ENCODE data around the gene JMY. TPM values are rescaled to one million over a fixed set of nuclear protein-coding genes. Genes with fewer than 3 reads are reported as not detected.

The JMY gene
- total and polyA plus RNA-seq, 2 of the 8 experiments (the other 6 are each of a cell fraction or from before 2014, with no cell fraction given), result 2.8 to 13.9 TPM

DNA sequence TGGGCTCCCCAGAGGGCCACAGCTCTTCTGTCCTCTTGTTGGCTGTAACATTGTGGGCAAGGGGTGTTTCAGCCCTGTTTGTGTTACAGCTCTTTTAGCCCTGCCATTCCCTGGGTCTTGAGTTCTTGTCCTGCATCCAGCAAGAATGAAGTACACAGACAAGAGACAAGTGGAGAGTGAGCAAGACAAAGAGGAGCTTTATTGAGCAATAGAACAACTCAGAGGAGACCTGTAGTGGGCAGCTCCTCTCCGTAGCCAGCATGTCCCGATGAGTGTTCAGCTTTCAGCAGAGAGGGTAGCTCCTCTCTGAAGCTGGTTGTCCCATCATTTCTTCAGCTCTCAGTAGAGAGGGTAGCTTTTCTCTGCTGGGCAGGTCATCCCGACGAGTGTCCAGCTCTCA is 22.9 kb downstream of the JMY start:
- H4K8ac ChIP-seq (ENCODE audit: extremely low read depth, insufficient read depth, low read length), result peak overlapping the region; percentile 58; the same call in 1 of the 2 replicates
- ChIA-PET CTCF (ENCODE audit: partially characterized antibody) (interaction anchor here (0.6 to 1.7 kb wide), 9 partner anchors 10 to 373 kb away, joined by 3 to 6 read pairs (median 4); no protein-coding TSS in a partner anchor), POLR2A (ENCODE audit: partially characterized antibody) (interaction anchor here (0.6 to 1.4 kb wide), 2 partner anchors 16 to 22 kb away, joined by 3 to 4 read pairs; no protein-coding TSS in a partner anchor)
- H3K4me2 ChIP-seq (ENCODE audit: insufficient read depth in 1 of 2, low read depth in 2 of 2, low read length in 2 of 2), result no peak overlapping the region
- peak overlapping the region; percentile 74 for H4K91ac ChIP-seq (replicated peaks; ENCODE audit: insufficient read length, low read length)
- no peak overlapping the region for H2AFZ ChIP-seq (ENCODE audit: low read length)
- peaks cover 3 to 4% of the 10 kb centered on the region in 2 experiments for H4K20me1 ChIP-seq (replicated peaks in 1 of 2; ENCODE audit: control insufficient read depth in 1 of 2, insufficient read depth in 2 of 2, low read length in 2 of 2)
- H3K9ac ChIP-seq (replicated peaks in 1 of 4; ENCODE audit: extremely low read depth in 1 of 4, low read depth in 3 of 4, low read length in 3 of 4), result no peak overlapping the region
- H2BK15ac ChIP-seq (ENCODE audit: low read length), result no peak overlapping the region
- FAIRE-seq (no peak), DNase-seq (ENCODE audit: low read depth in 1 of 2, low spot score in 2 of 2) (no peak)
- H3K4ac ChIP-seq (replicated peaks; ENCODE audit: insufficient read length, low read depth, low read length), result no peak overlapping the region
- WGBS, 2 experiments (ENCODE audit: extremely low coverage in 1 of 2, insufficient coverage in 1 of 2, insufficient read length in 1 of 2, insufficient replicate concordance in 2 of 2, low coverage in 1 of 2, low lambda C conversion rate in 2 of 2, missing lambda C conversion rate in 1 of 2), result 83% methylated on average over 4 of the region's 4 CpGs; no CpG with 5 or more reads in 1 of the 2 experiments
- H2BK20ac ChIP-seq (ENCODE audit: low read length), result no peak overlapping the region
- H3K4me3 ChIP-seq (ENCODE audit: extremely low read depth in 1 of 4, insufficient read depth in 2 of 4, low read depth in 3 of 4, low read length in 4 of 4), result no peak overlapping the region
- no peak overlapping the region for H3K14ac ChIP-seq (ENCODE audit: insufficient read length)
- no peaks in the 10 kb centered on the region for H3K27me3 ChIP-seq (replicated peaks in 1 of 4; ENCODE audit: control insufficient read depth in 3 of 4, extremely low read depth in 1 of 4, insufficient read depth in 3 of 4, low read length in 3 of 4)
- H3K23me2 ChIP-seq (ENCODE audit: low read depth, low read length), result no peaks in the 10 kb centered on the region; the same call in 1 of the 2 replicates
- H3K56ac ChIP-seq (replicated peaks; ENCODE audit: insufficient read length, low read depth, low read length), result no peak overlapping the region
- H2BK5ac ChIP-seq (ENCODE audit: low read depth, low read length), result 0 out of 2 replicates have a peak overlapping the region, but pooled peaks have one; percentile 71
- H4K5ac ChIP-seq (ENCODE audit: insufficient read length, low read depth, low read length), result no peak overlapping the region
- peaks cover 18% of the 10 kb centered on the region for H3K79me1 ChIP-seq (ENCODE audit: low read depth, low read length)
- TF ChIP-seq SP4 (IDR thresholded peaks at IDR 0.05; ENCODE audit: low read length), result no peak
- TF ChIP-seq TAF1 (IDR thresholded peaks at IDR 0.05; ENCODE audit: low read depth, low read length), result no peak
- no peak for TF ChIP-seq SIN3A (conservative IDR thresholded peaks at IDR 0.05 in 1 of 2, IDR thresholded peaks at IDR 0.05 in 1 of 2; ENCODE audit: low read depth in 1 of 2, low read length in 2 of 2)
- TF ChIP-seq KDM4A (IDR thresholded peaks at IDR 0.05; ENCODE audit: low read depth, low read length, severe bottlenecking), result no peak
- no peaks in the 10 kb centered on the region for H3K9me3 ChIP-seq (ENCODE audit: insufficient read depth in 2 of 2, low read depth in 1 of 2, low read length in 1 of 2)
- no peak overlapping the region for H2AK5ac ChIP-seq (ENCODE audit: low read depth, low read length)
- H3K36me3 ChIP-seq (ENCODE audit: control insufficient read depth in 2 of 4, insufficient read depth in 4 of 4, low read length in 3 of 4), result no peaks in the 10 kb centered on the region
- H2BK120ac ChIP-seq (replicated peaks; ENCODE audit: low read depth, low read length), result no peak overlapping the region
- H3K27ac ChIP-seq (ENCODE audit: low read depth, low read length), result no peak overlapping the region
- H3K79me2 ChIP-seq (ENCODE audit: control insufficient read depth in 1 of 2, insufficient read depth in 2 of 2, low read length in 2 of 2), result peaks cover 0 to 85% of the 10 kb centered on the region in 2 experiments; a peak in 2 of 4 replicates
- no peak overlapping the region for H3K18ac ChIP-seq (ENCODE audit: extremely low read depth, low read length)
- 0 out of 2 replicates have a peak overlapping the region, but pooled peaks have one; percentile 27 for H2BK12ac ChIP-seq (ENCODE audit: low read depth, low read length)
- H3K4me1 ChIP-seq (replicated peaks in 1 of 4; ENCODE audit: control insufficient read depth in 3 of 4, insufficient read depth in 4 of 4, low read length in 3 of 4), result peaks cover 0 to 25% (median 10%) of the 10 kb centered on the region in 4 experiments
- H3K23ac ChIP-seq (ENCODE audit: insufficient read length), result no peak overlapping the region
